Measurements from ENCODE around the gene RPL19. TPM values are rescaled to one million over a fixed set of nuclear protein-coding genes. Genes with fewer than 3 reads are reported as not detected.

The RPL19 gene
- total RNA-seq, 1 donor from 2014 or later: 1,579 TPM

GRCh38 chr17:39196241-39196807 lies 3.8 kb upstream of the RPL19 start:
- Mint-ChIP-seq H3K27ac (ENCODE audit: unreplicated experiment) (no peak overlapping the region), H3K4me3 (ENCODE audit: unreplicated experiment) (peak overlapping the region; percentile 76), H3K4me1 (ENCODE audit: unreplicated experiment) (peaks cover 36% of the 10 kb centered on the region), H3K9me3 (ENCODE audit: unreplicated experiment) (no peaks in the 10 kb centered on the region), H3K36me3 (ENCODE audit: unreplicated experiment) (peaks cover 18% of the 10 kb centered on the region), H3K27me3 (ENCODE audit: unreplicated experiment) (no peaks in the 10 kb centered on the region)
- no peak for DNase-seq (ENCODE audit: extremely low spot score, unreplicated experiment)
- no peak for TF ChIP-seq CTCF (IDR thresholded peaks at IDR 0.05)

GRCh38 chr17:39196808-39197291 lies 3.2 kb upstream of the RPL19 start:
- Mint-ChIP-seq H3K4me1 (ENCODE audit: unreplicated experiment) (peaks cover 40% of the 10 kb centered on the region), H3K4me3 (ENCODE audit: unreplicated experiment) (peak overlapping the region; percentile 76), H3K27me3 (ENCODE audit: unreplicated experiment) (no peaks in the 10 kb centered on the region), H3K27ac (ENCODE audit: unreplicated experiment) (no peak overlapping the region), H3K9me3 (ENCODE audit: unreplicated experiment) (no peaks in the 10 kb centered on the region), H3K36me3 (ENCODE audit: unreplicated experiment) (peaks cover 17% of the 10 kb centered on the region)
- no peak for DNase-seq (ENCODE audit: extremely low spot score, unreplicated experiment)
- TF ChIP-seq CTCF (IDR thresholded peaks at IDR 0.05): no peak

- H3K9me3 Mint-ChIP-seq (ENCODE audit: unreplicated experiment): no peaks in the 10 kb centered on the region
- peaks cover 47% of the 10 kb centered on the region for H3K4me1 Mint-ChIP-seq (ENCODE audit: unreplicated experiment)
- no peaks in the 10 kb centered on the region for H3K27me3 Mint-ChIP-seq (ENCODE audit: unreplicated experiment)
- peak within 1 kb of the TSS; percentile 99 for H3K27ac Mint-ChIP-seq (ENCODE audit: unreplicated experiment)
- peaks cover 19% of the 10 kb centered on the region for H3K36me3 Mint-ChIP-seq (ENCODE audit: unreplicated experiment)
- peak; percentile 92 for DNase-seq (ENCODE audit: extremely low spot score, unreplicated experiment)
- H3K4me3 Mint-ChIP-seq (ENCODE audit: unreplicated experiment): peak within 1 kb of the TSS; percentile 76
- TF ChIP-seq CTCF (IDR thresholded peaks at IDR 0.05): no peak
Observed at GRCh38 chr17:39197380-39198185, 2.5 kb upstream of the RPL19 start, which contains the start of gene CACNB1. CACNB1 (minus strand) TSS chr17:39197669; CDS start chr17:39197495, 174 bp downstream.

- peak overlapping the region; percentile 99 for H3K27ac Mint-ChIP-seq (ENCODE audit: unreplicated experiment)
- no peak for TF ChIP-seq CTCF (IDR thresholded peaks at IDR 0.05)
- no peaks in the 10 kb centered on the region for H3K27me3 Mint-ChIP-seq (ENCODE audit: unreplicated experiment)
- DNase-seq (ENCODE audit: extremely low spot score, unreplicated experiment): no peak
- H3K36me3 Mint-ChIP-seq (ENCODE audit: unreplicated experiment): peaks cover 17% of the 10 kb centered on the region
- peaks cover 51% of the 10 kb centered on the region for H3K4me1 Mint-ChIP-seq (ENCODE audit: unreplicated experiment)
- H3K4me3 Mint-ChIP-seq (ENCODE audit: unreplicated experiment): peak overlapping the region; percentile 76
- no peaks in the 10 kb centered on the region for H3K9me3 Mint-ChIP-seq (ENCODE audit: unreplicated experiment)
Observed at GRCh38 chr17:39198186-39198566, 1.9 kb upstream of the RPL19 start.

- Mint-ChIP-seq H3K4me3 (ENCODE audit: unreplicated experiment) (peak overlapping the region; percentile 96), H3K9me3 (ENCODE audit: unreplicated experiment) (no peaks in the 10 kb centered on the region), H3K27ac (ENCODE audit: unreplicated experiment) (peak overlapping the region; percentile 99), H3K27me3 (ENCODE audit: unreplicated experiment) (no peaks in the 10 kb centered on the region), H3K36me3 (ENCODE audit: unreplicated experiment) (peaks cover 26% of the 10 kb centered on the region), H3K4me1 (ENCODE audit: unreplicated experiment) (peaks cover 48% of the 10 kb centered on the region)
- peak; percentile 92 for DNase-seq (ENCODE audit: extremely low spot score, unreplicated experiment)
- no peak for TF ChIP-seq CTCF (IDR thresholded peaks at IDR 0.05)
Observed at GRCh38 chr17:39199820-39200069, 338 bp upstream of the RPL19 start.

All from osteocyte (in vitro differentiated cells).